NCI-H226 (cell line): Measurements from ENCODE around the gene CCDC63.
"Not testable (repeated sequence)": the region's sequence is repeated elsewhere in the genome, so short reads cannot be mapped to it uniquely, and the experiment has no call there.

Source experiments
- DNase-seq: peaks from one replicate; pipeline ENCODE4 v3.0.0-alpha.2; 2015

The CCDC63 gene

GRCh38 chr12:110923692-110924334, 77.0 kb downstream of the CCDC63 start:
- DNase-seq, result no peak

GRCh38 chr12:110927546-110927945, 80.8 kb downstream of the CCDC63 start:
- DNase-seq, result no peak

- no peak for DNase-seq
These were observed 81.9 kb downstream of the CCDC63 start for GRCh38 chr12:110928700-110929099.

GRCh38 chr12:110929818-110930217, 83.0 kb downstream of the CCDC63 start:
- DNase-seq, result no peak

- DNase-seq, result no peak
These were observed 83.8 kb downstream of the CCDC63 start for GRCh38 chr12:110930348-110931314.

GRCh38 chr12:110931315-110931728, 84.5 kb downstream of the CCDC63 start:
- DNase-seq, result no peak

GRCh38 chr12:110932046-110932445, 85.3 kb downstream of the CCDC63 start:
- no peak for DNase-seq

- no peak for DNase-seq
These were observed 86.7 kb downstream of the CCDC63 start for GRCh38 chr12:110933326-110933974.

- peak; percentile 61 for DNase-seq
These were observed 87.5 kb downstream of the CCDC63 start for GRCh38 chr12:110934093-110934852.

- DNase-seq, result no peak
These were observed 88.8 kb downstream of the CCDC63 start for GRCh38 chr12:110935588-110935987.

- DNase-seq, result no peak
These were observed 89.7 kb downstream of the CCDC63 start for GRCh38 chr12:110936367-110937103.

GRCh38 chr12:110937104-110937641, 90.4 kb downstream of the CCDC63 start:
- DNase-seq, result peak; percentile 30

GRCh38 chr12:110940296-110940695, 93.5 kb downstream of the CCDC63 start:
- no peak for DNase-seq

GRCh38 chr12:110940933-110941332, 94.1 kb downstream of the CCDC63 start:
- DNase-seq, result no peak

GRCh38 chr12:110941391-110941790, 94.6 kb downstream of the CCDC63 start:
- DNase-seq, result no peak

GRCh38 chr12:110943373-110943772, 96.6 kb downstream of the CCDC63 start:
- no peak for DNase-seq

GRCh38 chr12:110948041-110948440, 101.3 kb downstream of the CCDC63 start:
- DNase-seq, result no peak

- DNase-seq, result not testable (repeated sequence)
These were observed 103.7 kb downstream of the CCDC63 start for GRCh38 chr12:110950466-110950865.

- not testable (repeated sequence) for DNase-seq
These were observed 104.1 kb downstream of the CCDC63 start for GRCh38 chr12:110950867-110951266.
